Parathyroid adenoma (tissue), 2 donors: ENCODE results near the gene SYPL1.

Experiments
- H2AFZ ChIP-seq: fragments of 300-600 bp; sonication (generic); one replicate; pipeline ENCODE4 v1.7.0; 2017; ENCODE audit warnings: antibody characterized with exemption, mild to moderate bottlenecking
- H3K27ac ChIP-seq: fragments of 300-600 bp; sonication (generic); one replicate; pipeline ENCODE4 v1.7.0; 2017
- H3K27me3 ChIP-seq: fragments of 300-600 bp; sonication (generic); one replicate; pipeline ENCODE4 v1.7.0; 2017; ENCODE audit warnings: low read length; ENCODE audit not compliant: control insufficient read depth, insufficient read depth
- H3K36me3 ChIP-seq: fragments of 300-600 bp; sonication (generic); one replicate; pipeline ENCODE4 v1.7.0; 2017; ENCODE audit warnings: low read length; ENCODE audit not compliant: control insufficient read depth, insufficient read depth
- H3K4me1 ChIP-seq: fragments of 300-600 bp; sonication (generic); one replicate; pipeline ENCODE4 v1.7.0; 2017; ENCODE audit warnings: control low read depth
- H3K4me2 ChIP-seq: fragments of 300-600 bp; sonication (generic); one replicate; pipeline ENCODE4 v1.7.0; 2017; ENCODE audit warnings: low read length
- H3K4me3 ChIP-seq: fragments of 300-600 bp; sonication (generic); one replicate; pipeline ENCODE4 v1.7.0; 2017; ENCODE audit warnings: low read depth, low read length
- H3K79me2 ChIP-seq: fragments of 300-600 bp; sonication (generic); one replicate; pipeline ENCODE4 v1.7.0; 2017; ENCODE audit warnings: control low read depth
- H3K9ac ChIP-seq: fragments of 300-600 bp; sonication (generic); one replicate; pipeline ENCODE4 v1.7.0; 2017; ENCODE audit warnings: mild to moderate bottlenecking
- H3K9me3 ChIP-seq: fragments of 300-600 bp; sonication (generic); one replicate; pipeline ENCODE4 v1.7.0; 2017; ENCODE audit warnings: low read length; ENCODE audit not compliant: control insufficient read depth
- TF ChIP-seq, protein P1 (sequence below): fragments of 300-600 bp; sonication (generic); IDR thresholded peaks from one replicate; pipeline ENCODE4 v1.7.0; 2017; ENCODE audit warnings: antibody characterized with exemption, mild to moderate bottlenecking
- donor health status: primary hyperparathyroidism.

SYPL1 gene

DNA sequence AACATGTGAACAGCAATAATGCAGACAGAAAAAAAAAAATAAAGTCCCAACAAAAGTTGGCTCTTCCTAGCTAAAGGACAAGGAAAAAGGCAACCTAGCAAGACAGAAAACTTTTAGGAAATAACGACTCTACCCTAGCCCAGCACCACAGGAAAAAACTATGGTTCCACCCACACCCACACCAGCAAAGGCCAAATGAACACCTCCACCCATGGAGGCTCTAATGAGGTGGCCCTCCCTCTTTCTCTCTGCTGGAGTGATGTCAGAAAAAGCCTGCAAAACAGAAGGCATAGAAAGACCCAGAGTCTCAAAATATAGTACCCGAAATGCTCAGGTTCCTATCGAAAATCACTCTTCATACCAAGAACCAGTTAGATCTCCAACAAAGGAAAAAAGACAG is 28.4 kb downstream of the SYPL1 start:
- H3K9me3 ChIP-seq: no peaks in the 10 kb centered on the region
- no peaks in the 10 kb centered on the region for H3K79me2 ChIP-seq
- H3K36me3 ChIP-seq: no peaks in the 10 kb centered on the region
- peaks cover 7% of the 10 kb centered on the region for H3K4me1 ChIP-seq
- H3K27me3 ChIP-seq: no peaks in the 10 kb centered on the region
- H3K9ac ChIP-seq: no peak overlapping the region
- no peak overlapping the region for H2AFZ ChIP-seq
- no peak overlapping the region for H3K27ac ChIP-seq
- H3K4me3 ChIP-seq: no peak overlapping the region
- H3K4me2 ChIP-seq: no peak overlapping the region
- TF ChIP-seq, protein P1, sequence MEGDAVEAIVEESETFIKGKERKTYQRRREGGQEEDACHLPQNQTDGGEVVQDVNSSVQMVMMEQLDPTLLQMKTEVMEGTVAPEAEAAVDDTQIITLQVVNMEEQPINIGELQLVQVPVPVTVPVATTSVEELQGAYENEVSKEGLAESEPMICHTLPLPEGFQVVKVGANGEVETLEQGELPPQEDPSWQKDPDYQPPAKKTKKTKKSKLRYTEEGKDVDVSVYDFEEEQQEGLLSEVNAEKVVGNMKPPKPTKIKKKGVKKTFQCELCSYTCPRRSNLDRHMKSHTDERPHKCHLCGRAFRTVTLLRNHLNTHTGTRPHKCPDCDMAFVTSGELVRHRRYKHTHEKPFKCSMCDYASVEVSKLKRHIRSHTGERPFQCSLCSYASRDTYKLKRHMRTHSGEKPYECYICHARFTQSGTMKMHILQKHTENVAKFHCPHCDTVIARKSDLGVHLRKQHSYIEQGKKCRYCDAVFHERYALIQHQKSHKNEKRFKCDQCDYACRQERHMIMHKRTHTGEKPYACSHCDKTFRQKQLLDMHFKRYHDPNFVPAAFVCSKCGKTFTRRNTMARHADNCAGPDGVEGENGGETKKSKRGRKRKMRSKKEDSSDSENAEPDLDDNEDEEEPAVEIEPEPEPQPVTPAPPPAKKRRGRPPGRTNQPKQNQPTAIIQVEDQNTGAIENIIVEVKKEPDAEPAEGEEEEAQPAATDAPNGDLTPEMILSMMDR: no peak

DNA sequence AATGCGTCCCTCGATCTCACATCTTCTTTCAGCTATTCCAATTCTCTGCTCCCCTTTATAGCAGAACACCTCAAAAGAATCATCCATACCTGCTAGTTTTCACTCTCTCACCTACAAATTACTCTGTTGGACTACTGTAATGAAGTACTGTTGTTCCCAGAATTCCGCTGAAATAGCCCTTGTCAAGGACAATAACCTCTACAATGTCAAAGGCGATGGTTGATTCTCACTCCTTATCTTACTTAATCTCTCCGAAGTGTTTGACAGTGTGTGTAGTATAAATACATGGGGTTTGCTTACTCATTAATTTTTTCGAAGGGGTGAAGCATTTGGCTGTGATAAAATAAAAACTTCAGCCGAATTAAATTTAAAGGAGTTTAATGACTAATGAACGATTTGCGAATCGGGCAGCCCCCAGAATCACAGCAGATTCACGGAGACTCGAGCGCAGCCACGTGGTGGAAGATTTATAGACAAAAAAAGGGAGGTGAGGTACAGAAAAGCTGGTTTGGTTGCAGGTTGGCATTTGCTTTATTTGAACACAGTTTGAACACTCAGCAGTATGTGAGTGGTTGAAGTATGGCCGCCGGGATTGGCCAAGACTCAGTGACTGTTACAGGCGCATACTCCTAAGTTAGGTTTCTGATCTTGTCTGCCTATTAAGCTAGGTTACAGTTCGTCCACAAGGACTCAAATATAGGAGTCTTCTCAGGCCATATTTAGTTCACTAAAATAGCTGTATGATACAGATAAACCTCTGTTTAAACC is 29.8 kb downstream of the SYPL1 start:
- Histone ChIP-seq H3K4me3 (peak overlapping the region; percentile 11), H3K27ac (peak overlapping the region; percentile 66), H3K79me2 (no peaks in the 10 kb centered on the region), H3K9me3 (no peaks in the 10 kb centered on the region), H3K36me3 (no peaks in the 10 kb centered on the region), H3K4me2 (peak overlapping the region; percentile 29), H3K9ac (no peak overlapping the region), H2AFZ (peak overlapping the region; percentile 62), H3K27me3 (no peaks in the 10 kb centered on the region), H3K4me1 (peaks cover 12% of the 10 kb centered on the region)
- TF ChIP-seq, protein P1: no peak

DNA sequence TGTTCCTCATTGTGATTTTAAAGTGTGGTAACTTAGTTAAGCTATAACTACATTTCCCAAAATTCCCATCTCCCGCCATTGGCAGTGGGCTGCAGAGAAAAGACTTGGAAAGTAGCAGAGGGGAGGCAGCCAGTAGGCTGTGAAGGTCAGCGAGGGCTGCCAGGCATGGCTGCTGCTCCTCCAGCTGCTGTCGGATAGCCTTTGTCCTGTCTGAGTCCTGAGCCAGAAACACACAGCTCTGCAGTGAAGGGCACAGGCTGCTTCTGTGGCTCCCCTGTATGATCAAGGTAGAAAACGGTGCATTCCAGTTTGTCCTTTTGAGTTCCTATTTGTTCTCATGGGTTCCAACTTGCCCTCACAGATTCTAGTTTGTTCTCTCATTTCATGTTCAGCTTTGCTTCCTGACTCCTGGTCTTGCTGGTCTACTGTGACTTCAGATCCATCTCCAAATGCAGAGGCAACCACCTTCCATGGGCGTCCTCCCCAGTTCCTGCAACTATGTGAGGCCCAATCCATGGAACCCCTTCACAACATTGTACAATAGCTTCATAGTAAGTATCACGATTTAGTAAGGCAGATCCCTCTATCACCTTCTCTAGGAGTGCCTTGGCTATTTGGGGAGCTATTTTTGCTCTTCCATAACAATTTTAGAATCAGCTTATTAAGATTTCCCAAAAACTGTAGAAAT is 31.7 kb downstream of the SYPL1 start:
- Histone ChIP-seq H3K27ac (peak overlapping the region; percentile 30), H3K9me3 (no peaks in the 10 kb centered on the region), H3K4me3 (no peak overlapping the region), H3K4me2 (no peak overlapping the region), H2AFZ (peak overlapping the region; percentile 31), H3K4me1 (peaks cover 30% of the 10 kb centered on the region), H3K9ac (no peak overlapping the region), H3K79me2 (no peaks in the 10 kb centered on the region), H3K27me3 (no peaks in the 10 kb centered on the region), H3K36me3 (no peaks in the 10 kb centered on the region)
- TF ChIP-seq, protein P1: no peak

DNA sequence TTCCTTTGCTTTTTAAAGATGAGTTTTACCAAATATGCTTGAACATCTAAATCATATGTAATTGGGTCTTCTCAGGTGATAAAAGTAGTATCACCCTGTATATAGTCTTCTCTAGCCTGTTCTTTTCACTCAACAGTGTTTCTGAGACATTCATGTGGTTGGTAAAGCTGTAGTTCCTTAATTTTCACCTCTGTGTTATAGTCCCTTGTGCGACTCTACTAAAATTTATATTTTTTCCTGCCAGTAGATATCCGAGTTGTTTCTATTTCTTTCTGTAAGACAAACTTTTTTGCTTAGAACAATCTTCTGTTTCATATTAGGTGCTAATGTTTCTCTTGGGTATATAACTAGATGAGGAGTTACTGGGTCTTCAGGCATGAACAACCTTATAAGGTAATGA is 35.6 kb downstream of the SYPL1 start:
- H3K9me3 ChIP-seq: no peaks in the 10 kb centered on the region
- TF ChIP-seq, protein P1: no peak
- no peaks in the 10 kb centered on the region for H3K36me3 ChIP-seq
- no peak overlapping the region for H3K9ac ChIP-seq
- no peaks in the 10 kb centered on the region for H3K27me3 ChIP-seq
- peak overlapping the region; percentile 39 for H3K4me2 ChIP-seq
- H3K4me3 ChIP-seq: no peak overlapping the region
- H3K79me2 ChIP-seq: no peaks in the 10 kb centered on the region
- peak overlapping the region; percentile 3 for H2AFZ ChIP-seq
- peak overlapping the region; percentile 37 for H3K27ac ChIP-seq
- peaks cover 56% of the 10 kb centered on the region for H3K4me1 ChIP-seq
